Limb (tissue), 2 donors: ENCODE measurements around the gene OLFM1.
A peak's percentile ranks its signal among the peaks of the same experiment; 100 is the strongest.

Experiments
- DNase-seq, 2 donors: peaks; one replicate each; pipeline ENCODE4 v3.0.0-alpha.2; 2016; ENCODE audit errors: extremely low spot score in 2 of 2

OLFM1 gene

GRCh38 chr9:135076143-135076875 is 11.2 kb upstream of the OLFM1 start:
- DNase-seq: peak in 1 of 2 donors; percentile 27

- peak in 1 of 2 donors; percentile 27 for DNase-seq
Measured at GRCh38 chr9:135076876-135077430, 10.5 kb upstream of the OLFM1 start.

GRCh38 chr9:135077497-135078200 is 9.8 kb upstream of the OLFM1 start:
- DNase-seq: peak in 1 of 2 donors; percentile 78

DNA sequence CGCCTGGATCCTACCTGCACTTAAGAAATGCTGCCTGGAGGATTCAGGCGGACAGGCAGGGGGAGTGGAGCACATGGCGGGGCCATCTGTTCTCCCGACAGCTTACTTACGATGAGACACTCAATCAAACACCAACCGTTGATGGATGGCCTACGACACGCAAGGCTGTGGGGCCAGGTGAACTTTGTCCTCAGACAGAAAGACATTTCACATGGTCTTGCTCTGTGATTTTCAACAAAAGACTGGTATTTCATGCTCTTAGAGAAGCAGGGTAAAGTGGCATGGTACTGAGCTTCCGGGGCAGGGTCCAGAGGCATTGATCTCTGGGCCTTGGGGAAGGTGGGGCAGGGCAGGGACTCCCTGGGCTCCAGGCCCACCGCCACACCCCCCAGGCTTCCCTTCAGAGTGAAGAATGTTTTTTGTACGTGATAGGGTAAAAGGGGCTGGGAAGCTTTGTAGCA is 9.1 kb upstream of the OLFM1 start:
- DNase-seq: peak in 1 of 2 donors; percentile 3

DNA sequence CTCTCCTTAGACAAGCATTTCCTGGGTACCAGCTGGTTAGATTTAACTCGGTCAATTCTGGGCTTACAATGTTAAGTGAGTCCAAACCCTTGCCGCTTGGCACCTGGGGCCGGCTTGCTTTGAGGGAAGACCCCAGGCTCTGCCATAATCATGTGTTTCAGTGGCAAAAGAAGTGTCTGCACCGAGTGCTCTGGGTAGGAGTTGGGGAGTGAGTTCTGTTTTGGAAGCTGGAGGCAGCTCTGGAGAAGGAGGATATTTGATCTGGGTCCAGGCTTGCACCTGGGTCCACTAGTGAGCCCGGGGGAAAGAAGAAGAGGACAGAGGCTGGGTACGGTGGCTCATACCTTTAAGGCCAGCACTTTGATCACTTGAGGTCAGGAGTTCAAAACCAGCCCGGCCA is 8.4 kb upstream of the OLFM1 start:
- DNase-seq: peak in 1 of 2 donors; percentile 24

GRCh38 chr9:135079676-135080075 is 7.8 kb upstream of the OLFM1 start:
- peak in 1 of 2 donors; percentile 11 for DNase-seq

DNA sequence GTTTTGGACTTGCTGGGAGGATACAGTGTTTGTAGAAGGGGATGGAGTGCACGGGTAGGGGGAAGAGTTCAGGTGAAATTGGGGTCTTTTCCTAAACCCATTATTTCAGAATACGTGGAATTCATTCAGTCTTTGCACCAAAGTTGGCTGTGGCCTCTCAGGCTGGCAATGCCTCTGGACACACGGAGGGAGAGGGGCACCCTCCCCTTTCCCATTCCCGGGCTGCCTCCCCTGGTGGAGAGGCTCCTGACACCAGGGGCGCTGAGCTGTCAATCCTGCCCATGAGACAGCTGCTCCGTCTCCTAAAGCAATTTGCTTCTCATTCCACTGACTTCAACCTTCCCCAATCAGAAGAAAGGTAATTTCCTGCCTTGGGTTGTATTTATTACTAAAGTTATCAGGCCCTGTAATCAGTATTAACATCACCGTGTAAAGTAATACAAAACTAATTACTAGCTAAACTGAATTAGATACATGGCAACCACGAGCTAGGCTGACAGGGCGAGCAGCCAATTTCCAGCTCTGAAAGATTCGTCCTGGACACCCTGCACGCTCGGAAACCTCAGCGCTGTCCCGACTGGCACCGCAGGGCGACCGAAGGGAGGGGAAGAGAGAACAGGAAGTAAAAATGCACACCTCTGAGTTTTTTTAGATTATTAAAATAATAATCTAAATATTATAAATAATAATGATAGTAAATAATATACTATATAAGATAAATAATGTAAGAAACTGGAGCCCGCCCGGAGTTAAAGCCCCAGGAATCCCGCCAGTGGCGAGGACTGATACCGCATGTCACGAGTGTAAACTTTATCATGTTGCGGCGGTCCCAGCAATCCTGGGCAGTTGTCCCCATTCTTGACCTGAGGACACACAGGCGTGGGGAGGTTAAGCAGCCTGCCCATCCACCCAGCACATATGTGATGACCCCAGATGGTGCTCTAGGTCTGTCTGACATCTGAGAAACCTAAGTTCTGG is 6.9 kb upstream of the OLFM1 start:
- peak in 1 of 2 donors; percentile 23 for DNase-seq

DNA sequence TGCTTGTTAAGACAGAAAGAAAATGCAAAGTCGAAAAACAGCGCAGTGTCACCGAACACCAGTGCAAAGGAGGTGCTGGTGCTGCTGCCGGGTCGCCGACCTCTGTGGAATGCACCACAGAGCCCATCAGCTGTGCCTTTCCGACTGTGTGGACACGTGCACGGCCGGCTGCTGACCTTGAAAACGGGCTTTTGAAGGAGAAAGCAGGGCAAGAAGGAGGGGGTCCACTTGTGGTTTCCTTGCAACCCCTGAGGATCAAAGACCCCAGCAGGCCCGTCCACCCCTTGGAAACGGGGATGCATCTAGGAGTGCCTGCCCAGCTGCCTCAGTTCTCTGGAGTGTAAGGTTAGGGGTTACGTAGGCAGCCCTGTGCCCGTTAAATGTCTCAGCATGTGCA is 6.2 kb upstream of the OLFM1 start:
- DNase-seq: peak in 1 of 2 donors; percentile 15

- peak in 1 of 2 donors; percentile 17 for DNase-seq
Measured at GRCh38 chr9:135081731-135082130, 5.7 kb upstream of the OLFM1 start.

- DNase-seq: no peak
Measured at GRCh38 chr9:135082536-135082935, 4.9 kb upstream of the OLFM1 start.

DNA sequence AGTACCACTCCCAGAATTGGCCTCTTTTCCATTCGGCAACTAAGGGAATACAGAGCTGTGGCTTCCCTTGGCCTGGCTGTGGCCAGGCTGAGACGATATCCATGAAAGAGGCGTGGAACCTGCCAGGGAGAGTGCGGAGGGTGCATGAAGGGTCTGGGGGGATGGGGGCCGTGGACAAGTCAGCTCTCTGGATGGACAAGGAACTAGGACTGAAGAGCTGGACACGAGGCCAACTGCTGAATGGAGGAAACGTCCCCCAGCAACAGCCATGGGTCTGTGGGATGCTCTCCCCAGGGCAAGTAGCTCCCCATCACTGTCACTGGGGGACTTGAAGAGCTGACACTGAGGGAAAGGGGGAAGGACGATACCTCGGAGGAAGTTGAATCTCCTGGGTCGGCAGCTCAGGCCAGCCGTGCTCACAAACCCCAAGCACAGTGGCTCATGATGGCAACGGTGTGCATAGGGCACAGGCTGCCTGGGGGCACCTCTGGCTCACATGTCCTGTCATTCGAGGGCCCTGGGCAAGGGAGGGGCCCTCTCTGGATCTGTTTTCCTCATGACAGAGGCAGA is 4.1 kb upstream of the OLFM1 start:
- DNase-seq: no peak

GRCh38 chr9:135083831-135084230 is 3.6 kb upstream of the OLFM1 start:
- DNase-seq: no peak

DNA sequence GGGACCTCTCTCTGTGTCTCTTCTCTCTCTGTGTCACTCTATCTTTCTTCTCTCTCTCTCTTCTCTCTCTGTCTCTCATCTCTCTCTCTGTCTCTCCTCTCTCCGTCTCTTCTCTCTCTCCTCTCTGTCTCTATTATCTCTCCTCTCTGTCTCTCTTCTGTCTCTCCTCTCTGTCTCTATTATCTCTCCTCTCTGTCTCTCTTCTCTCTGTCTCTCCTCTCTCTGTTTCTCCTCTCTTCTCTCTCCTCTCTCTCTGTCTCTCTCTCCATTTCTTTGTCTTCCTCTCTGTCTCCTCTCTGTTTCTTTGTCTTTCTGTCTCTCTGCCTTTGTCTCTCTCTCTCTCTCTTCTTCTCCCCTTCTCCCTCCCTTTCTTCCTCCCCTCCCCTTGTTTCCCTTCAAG is 3.2 kb upstream of the OLFM1 start:
- no peak for DNase-seq

DNA sequence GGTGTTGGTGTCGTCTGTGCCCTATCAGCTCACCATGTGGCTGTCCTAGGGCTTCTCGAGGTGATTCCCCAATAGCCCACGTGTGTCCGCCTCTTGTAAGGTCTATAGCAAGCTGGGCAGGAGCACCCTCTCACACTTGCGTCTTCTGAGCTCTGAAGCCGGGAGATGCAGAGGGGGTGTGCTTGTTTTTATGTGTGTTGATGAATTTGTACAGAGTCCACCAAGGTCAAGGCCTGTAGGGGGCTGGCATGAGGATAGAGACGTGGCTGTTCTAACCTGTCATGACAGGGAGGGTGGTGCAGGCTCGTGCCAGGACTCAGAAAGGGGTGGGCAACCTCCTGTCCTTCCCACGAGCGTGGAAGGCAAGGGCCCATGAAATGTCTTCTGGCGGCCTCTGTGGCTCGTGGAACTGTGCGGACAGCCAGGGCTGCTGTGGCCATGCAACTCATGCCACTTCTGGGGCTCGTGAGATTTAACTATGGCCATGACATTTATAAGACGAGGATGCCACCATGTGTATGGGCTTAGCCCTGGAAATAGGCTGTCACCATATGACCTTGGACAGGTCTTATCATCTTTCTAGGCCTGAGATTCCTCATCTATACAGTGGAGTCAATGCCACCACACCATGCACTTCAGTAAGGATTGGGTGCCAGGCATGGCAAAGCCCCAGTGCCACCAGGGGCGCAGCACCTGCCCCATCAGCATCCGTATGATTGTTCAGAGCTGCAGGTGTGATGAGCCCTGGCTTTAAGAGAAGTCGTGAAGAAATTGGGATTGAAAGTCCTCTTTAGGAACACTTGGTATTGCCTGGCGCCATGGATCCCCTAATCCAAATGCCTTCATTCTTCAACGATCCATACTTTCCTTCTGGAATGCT is 2.3 kb upstream of the OLFM1 start:
- no peak for DNase-seq

DNA sequence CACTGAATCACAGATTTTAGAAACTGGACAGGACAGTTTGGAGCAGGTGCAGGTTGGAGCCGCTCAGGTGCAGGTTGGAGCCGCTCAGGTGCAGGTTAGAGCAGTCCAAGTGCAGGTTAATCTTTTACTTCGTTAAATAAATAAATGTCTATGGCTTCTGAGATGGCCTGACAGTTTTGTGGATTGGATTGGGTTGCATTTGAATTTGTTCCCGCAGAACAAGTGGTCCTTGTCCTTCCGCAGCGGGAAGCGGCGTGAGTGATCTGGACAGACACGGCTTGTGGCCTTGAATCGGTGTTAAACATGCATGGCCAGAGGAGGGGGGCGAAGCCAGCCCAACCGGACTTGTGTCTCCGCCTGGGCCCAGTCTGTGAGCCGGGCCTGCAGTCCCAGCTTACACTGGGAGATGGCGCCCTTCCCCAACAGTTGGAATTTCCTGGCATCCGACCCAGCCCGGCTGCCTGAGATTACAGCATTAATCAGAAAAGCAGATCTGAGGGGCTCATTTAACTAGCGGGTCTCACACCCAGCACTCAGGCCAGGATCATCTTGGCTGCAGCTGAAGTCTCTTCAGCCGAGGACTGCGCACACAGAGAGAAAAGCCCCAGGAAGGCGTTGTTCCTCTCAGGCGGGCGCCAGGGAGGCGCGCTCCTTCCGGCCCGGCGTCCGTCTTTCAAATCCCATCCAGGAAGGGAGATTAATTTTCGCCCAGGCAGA is 1.5 kb upstream of the OLFM1 start:
- peak; percentile 76 to 91 for DNase-seq

GRCh38 chr9:135086597-135087488 is 625 bp upstream of the OLFM1 start:
- DNase-seq: no peak

DNA sequence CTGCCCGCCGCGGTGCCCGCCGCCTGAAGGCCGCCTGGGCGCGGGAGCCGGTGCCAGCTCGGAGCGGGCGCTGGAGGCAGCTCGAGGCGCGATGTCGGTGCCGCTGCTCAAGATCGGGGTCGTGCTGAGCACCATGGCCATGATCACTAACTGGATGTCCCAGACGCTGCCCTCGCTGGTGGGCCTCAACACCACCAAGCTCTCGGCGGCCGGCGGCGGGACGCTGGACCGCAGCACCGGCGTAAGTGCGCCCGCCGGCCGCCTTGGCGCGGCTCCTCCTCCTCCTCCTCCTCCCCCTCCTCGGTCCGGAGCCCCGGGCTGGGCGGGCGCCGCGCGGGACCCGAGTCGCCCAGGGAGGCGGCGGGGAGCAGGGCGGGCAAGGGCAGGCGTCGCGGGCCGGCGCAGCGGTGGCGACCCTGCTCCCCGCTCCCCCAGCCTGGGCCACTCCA is 455 bp downstream of the OLFM1 start:
- no peak for DNase-seq

DNA sequence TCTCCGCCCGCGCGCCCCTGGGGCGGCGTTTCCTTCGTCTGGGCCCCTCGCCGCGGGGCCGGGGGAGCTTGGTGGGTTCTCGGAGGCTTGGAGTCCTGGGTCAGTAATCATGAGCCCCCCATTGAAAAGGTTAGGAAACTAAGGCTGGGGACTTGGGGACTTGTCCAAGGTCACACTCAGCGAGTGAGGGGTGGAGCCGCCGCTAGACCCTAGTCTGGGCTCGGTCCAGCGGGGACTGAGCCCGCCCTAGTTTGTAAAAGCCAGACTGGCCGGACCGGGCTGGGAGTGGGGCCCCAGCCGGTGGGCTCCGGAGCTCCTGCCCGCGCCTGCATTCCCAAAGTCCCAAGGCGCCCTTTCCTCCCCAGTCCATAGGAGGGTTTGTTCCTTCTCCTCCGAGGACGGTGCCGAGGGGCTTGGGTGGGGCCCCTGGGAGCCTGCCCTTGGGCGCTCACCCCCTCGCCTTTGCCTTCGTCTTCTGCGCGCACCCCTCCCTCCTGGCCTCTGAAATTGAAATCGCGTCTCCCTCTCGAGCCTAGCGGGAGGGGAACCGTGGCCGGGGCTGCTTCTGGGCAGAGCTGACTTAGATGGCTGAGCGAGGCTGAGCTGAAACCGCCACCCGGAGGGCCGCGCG is 995 bp downstream of the OLFM1 start:
- no peak for DNase-seq
